Keratinocyte (primary cell): Measurements from ENCODE around the gene HCRTR1.

ENCODE experiments used
- EZH2 ChIP-seq: IDR thresholded peaks from one replicate; pipeline ENCODE4 v1.6.1; 2012; ENCODE audit warnings: inconsistent platforms, mild to moderate bottlenecking, low read length, moderate library complexity
- TF ChIP-seq, protein P1 (sequence below), 3 experiments: IDR thresholded peaks in 1 of 3; conservative IDR thresholded peaks in 1 of 3; optimal IDR thresholded peaks in 1 of 3; 2 replicates in 2 of 3; 3 replicates in 1 of 3; pipeline versions ENCODE3 to v1.5.1; 2011; ENCODE audit warnings: low read length in 3 of 3, mild to moderate bottlenecking in 3 of 3, moderate library complexity in 2 of 3, control low read depth in 1 of 3, inconsistent platforms in 1 of 3; ENCODE audit not compliant: insufficient read depth in 2 of 3; ENCODE audit errors: extremely low read depth in 1 of 3

GRCh38 chr1:31650161-31651088 is 32.9 kb downstream of the HCRTR1 start:
- TF ChIP-seq, protein P1, sequence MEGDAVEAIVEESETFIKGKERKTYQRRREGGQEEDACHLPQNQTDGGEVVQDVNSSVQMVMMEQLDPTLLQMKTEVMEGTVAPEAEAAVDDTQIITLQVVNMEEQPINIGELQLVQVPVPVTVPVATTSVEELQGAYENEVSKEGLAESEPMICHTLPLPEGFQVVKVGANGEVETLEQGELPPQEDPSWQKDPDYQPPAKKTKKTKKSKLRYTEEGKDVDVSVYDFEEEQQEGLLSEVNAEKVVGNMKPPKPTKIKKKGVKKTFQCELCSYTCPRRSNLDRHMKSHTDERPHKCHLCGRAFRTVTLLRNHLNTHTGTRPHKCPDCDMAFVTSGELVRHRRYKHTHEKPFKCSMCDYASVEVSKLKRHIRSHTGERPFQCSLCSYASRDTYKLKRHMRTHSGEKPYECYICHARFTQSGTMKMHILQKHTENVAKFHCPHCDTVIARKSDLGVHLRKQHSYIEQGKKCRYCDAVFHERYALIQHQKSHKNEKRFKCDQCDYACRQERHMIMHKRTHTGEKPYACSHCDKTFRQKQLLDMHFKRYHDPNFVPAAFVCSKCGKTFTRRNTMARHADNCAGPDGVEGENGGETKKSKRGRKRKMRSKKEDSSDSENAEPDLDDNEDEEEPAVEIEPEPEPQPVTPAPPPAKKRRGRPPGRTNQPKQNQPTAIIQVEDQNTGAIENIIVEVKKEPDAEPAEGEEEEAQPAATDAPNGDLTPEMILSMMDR (optimal IDR thresholded peaks at IDR 0.05 in 1 of 3, IDR thresholded peaks at IDR 0.05 in 1 of 3, conservative IDR thresholded peaks at IDR 0.05 in 1 of 3; ENCODE audit: extremely low read depth in 1 of 3, insufficient read depth in 2 of 3, low read length in 3 of 3), result no peak
- no peak for TF ChIP-seq EZH2
